Endothelial cell of umbilical vein (primary cell): ENCODE results near the gene TMEM109. TPM values are rescaled to one million over a fixed set of nuclear protein-coding genes. Genes with fewer than 3 reads are reported as not detected.

ENCODE experiments used
- BruUV-seq: library from RNA; stranded (reverse); fragments of 400-500 nt; replicated peaks from 2 replicates; lab custom pipeline; 2021; lab: Mats Ljungman, UMichigan
- CTCF ChIA-PET: fragments of 300-600, 350-600 bp; sonication (Branson Sonifier 250); formaldehyde crosslinking; loops from one replicate; lab custom pipeline; 2021; ENCODE audit warnings: antibody characterized with exemption, inconsistent platforms; lab: Charles Lee
- POLR2A ChIA-PET: fragments of 300-600, 350-600 bp; sonication (Branson Sonifier 250); formaldehyde crosslinking; loops from one replicate; lab custom pipeline; 2021; ENCODE audit warnings: antibody characterized with exemption, inconsistent platforms; lab: Charles Lee
- DNase-seq: peaks from one replicate; pipeline ENCODE4 v3.0.0-alpha.2; 2011; ENCODE audit warnings: low read depth, low spot score
- FAIRE-seq: peaks from 2 replicates; lab custom pipeline; 2011; peaks lifted over from hg19 to GRCh38; lab: Jason Lieb, UNC
- H2AFZ ChIP-seq: 2 replicates; pipeline ENCODE4 v1.6.0; 2012; ENCODE audit warnings: low read depth, low read length, control low read depth, inconsistent platforms
- H3K27ac ChIP-seq: 2 replicates; pipeline ENCODE4 v1.5.1; 2011; ENCODE audit warnings: low read depth, mild to moderate bottlenecking, control low read depth, low read length, moderate library complexity; ENCODE audit not compliant: insufficient read depth
- H3K27me3 ChIP-seq, 2 experiments: 2 replicates each; pipeline versions ENCODE4 v1.6.0 to v1.6.1; 2011; ENCODE audit warnings: low read length in 2 of 2, mixed read lengths in 1 of 2; ENCODE audit not compliant: control insufficient read depth in 2 of 2, insufficient read depth in 2 of 2
- H3K36me3 ChIP-seq, 2 experiments: 2 replicates in 1 of 2; 3 replicates in 1 of 2; pipeline ENCODE4 v1.5.1; 2011; ENCODE audit warnings: low read length in 2 of 2, mild to moderate bottlenecking in 1 of 2, moderate library complexity in 1 of 2; ENCODE audit not compliant: control insufficient read depth in 2 of 2, insufficient read depth in 2 of 2; ENCODE audit errors: extremely low read depth in 1 of 2
- H3K4me1 ChIP-seq: 3 replicates; pipeline ENCODE4 v1.5.1; 2011; ENCODE audit warnings: mild to moderate bottlenecking, low read length; ENCODE audit not compliant: control insufficient read depth, insufficient read depth; ENCODE audit errors: extremely low read depth
- H3K4me2 ChIP-seq: 2 replicates; pipeline ENCODE4 v1.6.1; 2011; ENCODE audit warnings: low read length, control low read depth, mixed read lengths; ENCODE audit not compliant: insufficient read depth
- H3K4me3 ChIP-seq, 3 experiments: fragments of 200-600 bp in 1 of 3; sonication (generic), shearing (Covaris generic) in 1 of 3; replicated peaks in 1 of 3; 2 replicates each; pipeline ENCODE4 v1.5.1; 2011 to 2016; ENCODE audit warnings: control low read depth in 3 of 3, low read length in 3 of 3, mild to moderate bottlenecking in 2 of 3, inconsistent platforms in 1 of 3, low read depth in 1 of 3, moderate library complexity in 1 of 3; ENCODE audit not compliant: insufficient read depth in 1 of 3
- H3K79me2 ChIP-seq: 2 replicates; pipeline ENCODE4 v1.6.0; 2012; ENCODE audit warnings: low read length, inconsistent platforms; ENCODE audit not compliant: control insufficient read depth, insufficient read depth
- H3K9ac ChIP-seq: replicated peaks from 2 replicates; pipeline ENCODE3; 2011; ENCODE audit warnings: low read length, control low read depth; ENCODE audit not compliant: insufficient read depth; ENCODE audit errors: extremely low read depth
- H3K9me1 ChIP-seq: replicated peaks from 3 replicates; pipeline ENCODE4 v1.6.0; 2011; ENCODE audit warnings: mild to moderate bottlenecking, low read length; ENCODE audit not compliant: control insufficient read depth, insufficient read depth; ENCODE audit errors: extremely low read depth
- H3K9me3 ChIP-seq: replicated peaks from 2 replicates; pipeline ENCODE4 v1.5.1; 2012; ENCODE audit warnings: low read length, inconsistent platforms; ENCODE audit not compliant: control insufficient read depth, insufficient read depth
- H4K20me1 ChIP-seq: replicated peaks from 2 replicates; pipeline ENCODE3; 2011; ENCODE audit warnings: mild to moderate bottlenecking, low read length; ENCODE audit not compliant: control insufficient read depth, insufficient read depth; ENCODE audit errors: extremely low read depth
- CTCF ChIP-seq, 2 donors: IDR thresholded peaks; 1 replicate in 1 of 2; 2 replicates in 1 of 2; pipeline ENCODE4 v1.5.1; 2011; ENCODE audit warnings: low read length in 2 of 2, mild to moderate bottlenecking in 2 of 2, moderate library complexity in 2 of 2, control low read depth in 1 of 2, inconsistent platforms in 1 of 2, low read depth in 1 of 2; ENCODE audit not compliant: insufficient read depth in 1 of 2; ENCODE audit errors: extremely low read depth in 1 of 2
- EZH2 ChIP-seq: IDR thresholded peaks from 2 replicates; pipeline ENCODE4 v1.6.1; 2012; ENCODE audit warnings: borderline replicate concordance, low read depth, mild to moderate bottlenecking, moderate library complexity, low read length, inconsistent platforms; ENCODE audit not compliant: severe bottlenecking
- FOS ChIP-seq: IDR thresholded peaks from 2 replicates; pipeline ENCODE4 v1.6.1; 2011; ENCODE audit warnings: mild to moderate bottlenecking, low read length, moderate library complexity, borderline replicate concordance; ENCODE audit not compliant: insufficient read depth
- GATA2 ChIP-seq: IDR thresholded peaks from 2 replicates; pipeline ENCODE4 v1.7.0; 2011; ENCODE audit warnings: low read depth, mild to moderate bottlenecking, moderate library complexity, mixed read lengths, low read length; ENCODE audit not compliant: insufficient read length, insufficient read depth
- JUN ChIP-seq: IDR thresholded peaks from 2 replicates; pipeline ENCODE4 v1.6.1; 2011; ENCODE audit warnings: borderline replicate concordance, low read depth; ENCODE audit not compliant: insufficient read length, insufficient read depth
- MAX ChIP-seq: IDR thresholded peaks from 2 replicates; pipeline ENCODE4 v1.6.1; 2011; ENCODE audit not compliant: insufficient read depth, insufficient read length
- MYC ChIP-seq: IDR thresholded peaks from one replicate; pipeline ENCODE4 v1.6.1; 2011; ENCODE audit warnings: mild to moderate bottlenecking, low read depth, low read length
- POLR2A ChIP-seq: IDR thresholded peaks from 2 replicates; pipeline ENCODE4 v1.6.1; 2012; ENCODE audit warnings: low read depth, mild to moderate bottlenecking, control low read depth, low read length
- POLR2AphosphoS5 ChIP-seq: IDR thresholded peaks from 2 replicates; pipeline ENCODE4 v1.6.1; 2012; ENCODE audit warnings: low read depth, mild to moderate bottlenecking, control low read depth, low read length, moderate library complexity; ENCODE audit not compliant: insufficient read depth
- dilution Hi-C: fragments of 300-500 bp; cut with MboI; formaldehyde crosslinking; loops from one replicate; pipeline ENCODE4 v1.15.0; 2019; ENCODE audit warnings: low sequenced_read_pairs; ENCODE audit not compliant: extremely low pct_ligation_motif_present
- intact Hi-C: fragments of 100-400 bp; cut with micrococcal nuclease; formaldehyde crosslinking; loops from one replicate; pipeline ENCODE4 v1.10.0; 2022
- polyA plus RNA-seq, 4 experiments: library from polyadenylated mRNA; depleted of rRNA in 3 of 4; stranded (reverse) in 3 of 4; unstranded in 1 of 4; fragments of >200 nt; gene quantifications; 2 replicates each; pipeline versions ENCODE4 v1.2.1 to v1.2.3, GENCODE V29; 2011 to 2012; ENCODE audit warnings: missing spikeins in 1 of 4
- total RNA-seq: library from RNA; stranded (reverse); gene quantifications from 2 replicates; pipeline ENCODE4 v1.2.3, GENCODE V29; 2021

TMEM109 gene
- total and polyA plus RNA-seq, 2 donors (not counting 3 experiments of a cell fraction or from before 2014, with no cell fraction given), result 143 to 192 TPM

- DNase-seq, result no peak
- Histone ChIP-seq H3K27me3 (no peaks in the 10 kb centered on the region), H2AFZ (no peak overlapping the region), H3K4me3 (no peak overlapping the region), H3K27ac (no peak overlapping the region), H4K20me1 (no peaks in the 10 kb centered on the region), H3K4me1 (peaks cover 8% of the 10 kb centered on the region), H3K9me3 (no peaks in the 10 kb centered on the region), H3K4me2 (no peak overlapping the region), H3K9ac (no peak overlapping the region), H3K79me2 (no peaks in the 10 kb centered on the region), H3K9me1 (no peaks in the 10 kb centered on the region), H3K36me3 (peaks cover 0 to 32% of the 10 kb centered on the region in 2 experiments)
- intact Hi-C loops (no loop called here), dilution Hi-C loops (no loop called here)
- ChIA-PET POLR2A (no interaction called here), CTCF (interaction anchor here (1.4 to 1.8 kb wide), 3 partner anchors 19 to 36 kb away, joined by 4 read pairs; partner anchors contain the start of gene TMEM109)
- FAIRE-seq, result no peak
- no TSS peak for BruUV-seq
- TF ChIP-seq FOS (no peak), POLR2AphosphoS5 (no peak), MYC (no peak), POLR2A (no peak), JUN (no peak), CTCF (IDR thresholded peaks at IDR 0.05; ENCODE audit: extremely low read depth in 1 of 2, insufficient read depth in 1 of 2, low read depth in 1 of 2, low read length in 2 of 2) (no peak), GATA2 (no peak), MAX (no peak), EZH2 (no peak)
Measured at GRCh38 chr11:60934790-60935605, 21.0 kb downstream of the TMEM109 start.
